Mammary epithelial cell (primary cell): Measurements from ENCODE around the gene PTGDR2.

Experiments
- CTCF ChIP-seq, 2 donors: IDR thresholded peaks in 1 of 2; conservative IDR thresholded peaks in 1 of 2; 2 replicates each; pipeline ENCODE4 v1.5.1; 2011 to 2012; ENCODE audit warnings: inconsistent platforms in 2 of 2, low read length in 2 of 2, mild to moderate bottlenecking in 2 of 2, control low read depth in 1 of 2, low read depth in 1 of 2; ENCODE audit not compliant: insufficient read depth in 1 of 2; ENCODE audit errors: extremely low read depth in 1 of 2
- EZH2 ChIP-seq: IDR thresholded peaks from 2 replicates; pipeline ENCODE4 v1.6.1; 2012; ENCODE audit warnings: low read length, inconsistent platforms, borderline replicate concordance

GRCh38 chr11:60842668-60843600, 12.8 kb downstream of the PTGDR2 start:
- TF ChIP-seq CTCF (conservative IDR thresholded peaks at IDR 0.05 in 1 of 2, IDR thresholded peaks at IDR 0.05 in 1 of 2; ENCODE audit: extremely low read depth in 1 of 2, insufficient read depth in 1 of 2, low read depth in 1 of 2, low read length in 2 of 2): no peak
- no peak for TF ChIP-seq EZH2
